ENCODE data around the gene DLGAP4.

- TF ChIP-seq EZH2phosphoT487 (conservative IDR thresholded peaks at IDR 0.05; ENCODE audit: low read length) (no peak), CTCF (IDR thresholded peaks at IDR 0.05; ENCODE audit: insufficient read depth, low read length, poor library complexity, severe bottlenecking) (no peak)
Measured at GRCh38 chr20:36359668-36360406, 53.7 kb downstream of the DLGAP4 start.
